Upper lobe of left lung (tissue), 4 donors: ENCODE results near the gene RSPRY1.

Experiments
- CTCF ChIP-seq, 6 experiments: fragments of 450-650 bp in 4 of 6; fragments of 200-600 bp in 2 of 6; sonication (generic) in 2 of 6; IDR thresholded peaks; one replicate each; pipeline ENCODE4 v1.5.1; 2016 to 2019; ENCODE audit warnings: antibody characterized with exemption in 6 of 6
- EP300 ChIP-seq, 4 donors: sonication (generic); formaldehyde crosslinking; IDR thresholded peaks; one replicate each; pipeline ENCODE4 v1.5.1; 2017; ENCODE audit warnings: antibody characterized with exemption in 4 of 4, control low read depth in 2 of 4
- POLR2A ChIP-seq, 4 donors: fragments of 450-650 bp; IDR thresholded peaks; one replicate each; pipeline ENCODE4 v1.5.1; 2016 to 2017; ENCODE audit warnings: antibody characterized with exemption in 4 of 4, mild to moderate bottlenecking in 2 of 4
- POLR2AphosphoS5 ChIP-seq, 2 donors: sonication (generic); formaldehyde crosslinking; IDR thresholded peaks; one replicate each; pipeline ENCODE4 v1.5.1; 2017; ENCODE audit warnings: antibody characterized with exemption in 2 of 2

DNA sequence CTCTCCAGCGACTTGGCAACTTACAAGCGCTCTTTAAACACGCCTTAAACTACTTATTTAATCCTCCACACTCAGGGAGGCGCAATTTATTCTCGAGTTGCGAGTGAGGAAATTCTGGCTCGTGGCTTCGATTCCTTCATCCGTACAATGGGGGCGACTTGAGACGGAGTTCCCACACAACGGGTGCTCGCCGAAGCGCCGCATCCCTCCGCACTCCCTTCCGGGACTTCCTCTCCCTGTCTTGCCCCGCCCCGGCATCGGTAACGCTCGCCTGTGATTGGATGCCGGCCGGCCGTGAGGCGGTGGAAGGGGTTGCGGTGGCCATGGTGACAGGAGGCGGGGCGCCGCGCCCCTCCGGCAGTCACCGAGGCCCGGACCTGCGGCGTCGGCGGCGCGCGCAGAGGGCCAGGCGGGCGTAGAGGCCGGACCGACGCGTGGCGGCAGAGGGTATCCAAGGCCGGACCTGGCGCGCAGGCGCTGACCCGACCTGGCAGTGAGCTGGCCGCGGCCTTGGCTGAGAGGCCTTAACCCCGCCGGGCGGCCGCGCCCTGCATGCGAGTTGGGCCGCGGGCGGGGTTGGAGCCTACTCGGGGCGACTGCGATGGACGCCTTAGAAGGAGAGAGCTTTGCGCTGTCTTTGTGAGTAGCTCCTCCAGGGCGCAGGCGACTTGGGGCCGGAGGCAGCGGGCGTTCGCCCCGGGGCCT, 58.8 kb downstream of the RSPRY1 start, which contains the start of gene ARL2BP:
- TF ChIP-seq CTCF (IDR thresholded peaks at IDR 0.05), result peak in 2 of 6 experiments; percentile 41 to 46
- TF ChIP-seq POLR2A (IDR thresholded peaks at IDR 0.05), result peak in 3 of 4 donors; percentile 58 to 94 (median 89)
- TF ChIP-seq EP300 (IDR thresholded peaks at IDR 0.05), result no peak
- TF ChIP-seq POLR2AphosphoS5 (IDR thresholded peaks at IDR 0.05), result peak; percentile 85 to 89
